Endothelial cell of umbilical vein (primary cell): ENCODE data around the gene NGLY1. TPM values are rescaled to one million over a fixed set of nuclear protein-coding genes. Genes with fewer than 3 reads are reported as not detected.

Experiments used
- BruUV-seq: library from RNA; stranded (reverse); fragments of 400-500 nt; replicated peaks from 2 replicates; lab custom pipeline; 2021; lab: Mats Ljungman, UMichigan
- CTCF ChIA-PET: fragments of 300-600, 350-600 bp; sonication (Branson Sonifier 250); formaldehyde crosslinking; loops from one replicate; lab custom pipeline; 2021; ENCODE audit warnings: antibody characterized with exemption, inconsistent platforms; lab: Charles Lee
- POLR2A ChIA-PET: fragments of 300-600, 350-600 bp; sonication (Branson Sonifier 250); formaldehyde crosslinking; loops from one replicate; lab custom pipeline; 2021; ENCODE audit warnings: antibody characterized with exemption, inconsistent platforms; lab: Charles Lee
- DNase-seq: peaks from one replicate; pipeline ENCODE4 v3.0.0-alpha.2; 2011; ENCODE audit warnings: low read depth, low spot score
- FAIRE-seq: peaks from 2 replicates; lab custom pipeline; 2011; peaks lifted over from hg19 to GRCh38; lab: Jason Lieb, UNC
- H2AFZ ChIP-seq: 2 replicates; pipeline ENCODE4 v1.6.0; 2012; ENCODE audit warnings: low read depth, low read length, control low read depth, inconsistent platforms
- H3K27ac ChIP-seq: 2 replicates; pipeline ENCODE4 v1.5.1; 2011; ENCODE audit warnings: low read depth, mild to moderate bottlenecking, control low read depth, low read length, moderate library complexity; ENCODE audit not compliant: insufficient read depth
- H3K27me3 ChIP-seq, 2 experiments: 2 replicates each; pipeline versions ENCODE4 v1.6.0 to v1.6.1; 2011; ENCODE audit warnings: low read length in 2 of 2, mixed read lengths in 1 of 2; ENCODE audit not compliant: control insufficient read depth in 2 of 2, insufficient read depth in 2 of 2
- H3K36me3 ChIP-seq, 2 experiments: 2 replicates in 1 of 2; 3 replicates in 1 of 2; pipeline ENCODE4 v1.5.1; 2011; ENCODE audit warnings: low read length in 2 of 2, mild to moderate bottlenecking in 1 of 2, moderate library complexity in 1 of 2; ENCODE audit not compliant: control insufficient read depth in 2 of 2, insufficient read depth in 2 of 2; ENCODE audit errors: extremely low read depth in 1 of 2
- H3K4me1 ChIP-seq: 3 replicates; pipeline ENCODE4 v1.5.1; 2011; ENCODE audit warnings: mild to moderate bottlenecking, low read length; ENCODE audit not compliant: control insufficient read depth, insufficient read depth; ENCODE audit errors: extremely low read depth
- H3K4me2 ChIP-seq: 2 replicates; pipeline ENCODE4 v1.6.1; 2011; ENCODE audit warnings: low read length, control low read depth, mixed read lengths; ENCODE audit not compliant: insufficient read depth
- H3K4me3 ChIP-seq, 3 experiments: fragments of 200-600 bp in 1 of 3; sonication (generic), shearing (Covaris generic) in 1 of 3; replicated peaks in 1 of 3; 2 replicates each; pipeline ENCODE4 v1.5.1; 2011 to 2016; ENCODE audit warnings: control low read depth in 3 of 3, low read length in 3 of 3, mild to moderate bottlenecking in 2 of 3, inconsistent platforms in 1 of 3, low read depth in 1 of 3, moderate library complexity in 1 of 3; ENCODE audit not compliant: insufficient read depth in 1 of 3
- H3K79me2 ChIP-seq: 2 replicates; pipeline ENCODE4 v1.6.0; 2012; ENCODE audit warnings: low read length, inconsistent platforms; ENCODE audit not compliant: control insufficient read depth, insufficient read depth
- H3K9ac ChIP-seq: replicated peaks from 2 replicates; pipeline ENCODE3; 2011; ENCODE audit warnings: low read length, control low read depth; ENCODE audit not compliant: insufficient read depth; ENCODE audit errors: extremely low read depth
- H3K9me1 ChIP-seq: replicated peaks from 3 replicates; pipeline ENCODE4 v1.6.0; 2011; ENCODE audit warnings: mild to moderate bottlenecking, low read length; ENCODE audit not compliant: control insufficient read depth, insufficient read depth; ENCODE audit errors: extremely low read depth
- H3K9me3 ChIP-seq: replicated peaks from 2 replicates; pipeline ENCODE4 v1.5.1; 2012; ENCODE audit warnings: low read length, inconsistent platforms; ENCODE audit not compliant: control insufficient read depth, insufficient read depth
- H4K20me1 ChIP-seq: replicated peaks from 2 replicates; pipeline ENCODE3; 2011; ENCODE audit warnings: mild to moderate bottlenecking, low read length; ENCODE audit not compliant: control insufficient read depth, insufficient read depth; ENCODE audit errors: extremely low read depth
- EZH2 ChIP-seq: IDR thresholded peaks from 2 replicates; pipeline ENCODE4 v1.6.1; 2012; ENCODE audit warnings: borderline replicate concordance, low read depth, mild to moderate bottlenecking, moderate library complexity, low read length, inconsistent platforms; ENCODE audit not compliant: severe bottlenecking
- FOS ChIP-seq: IDR thresholded peaks from 2 replicates; pipeline ENCODE4 v1.6.1; 2011; ENCODE audit warnings: mild to moderate bottlenecking, low read length, moderate library complexity, borderline replicate concordance; ENCODE audit not compliant: insufficient read depth
- GATA2 ChIP-seq: IDR thresholded peaks from 2 replicates; pipeline ENCODE4 v1.7.0; 2011; ENCODE audit warnings: low read depth, mild to moderate bottlenecking, moderate library complexity, mixed read lengths, low read length; ENCODE audit not compliant: insufficient read length, insufficient read depth
- JUN ChIP-seq: IDR thresholded peaks from 2 replicates; pipeline ENCODE4 v1.6.1; 2011; ENCODE audit warnings: borderline replicate concordance, low read depth; ENCODE audit not compliant: insufficient read length, insufficient read depth
- MYC ChIP-seq: IDR thresholded peaks from one replicate; pipeline ENCODE4 v1.6.1; 2011; ENCODE audit warnings: mild to moderate bottlenecking, low read depth, low read length
- POLR2A ChIP-seq: IDR thresholded peaks from 2 replicates; pipeline ENCODE4 v1.6.1; 2012; ENCODE audit warnings: low read depth, mild to moderate bottlenecking, control low read depth, low read length
- POLR2AphosphoS5 ChIP-seq: IDR thresholded peaks from 2 replicates; pipeline ENCODE4 v1.6.1; 2012; ENCODE audit warnings: low read depth, mild to moderate bottlenecking, control low read depth, low read length, moderate library complexity; ENCODE audit not compliant: insufficient read depth
- dilution Hi-C: fragments of 300-500 bp; cut with MboI; formaldehyde crosslinking; loops from one replicate; pipeline ENCODE4 v1.15.0; 2019; ENCODE audit warnings: low sequenced_read_pairs; ENCODE audit not compliant: extremely low pct_ligation_motif_present
- intact Hi-C: fragments of 100-400 bp; cut with micrococcal nuclease; formaldehyde crosslinking; loops from one replicate; pipeline ENCODE4 v1.10.0; 2022
- polyA plus RNA-seq, 4 experiments: library from polyadenylated mRNA; depleted of rRNA in 3 of 4; stranded (reverse) in 3 of 4; unstranded in 1 of 4; fragments of >200 nt; gene quantifications; 2 replicates each; pipeline versions ENCODE4 v1.2.1 to v1.2.3, GENCODE V29; 2011 to 2012; ENCODE audit warnings: missing spikeins in 1 of 4
- total RNA-seq: library from RNA; stranded (reverse); gene quantifications from 2 replicates; pipeline ENCODE4 v1.2.3, GENCODE V29; 2021
- TF ChIP-seq, protein P1 (sequence below): IDR thresholded peaks from 2 replicates; pipeline ENCODE4 v1.6.1; 2011; ENCODE audit not compliant: insufficient read depth, insufficient read length
- TF ChIP-seq, protein P2 (sequence below), 2 donors: IDR thresholded peaks; 1 replicate in 1 of 2; 2 replicates in 1 of 2; pipeline ENCODE4 v1.5.1; 2011; ENCODE audit warnings: low read length in 2 of 2, mild to moderate bottlenecking in 2 of 2, moderate library complexity in 2 of 2, control low read depth in 1 of 2, inconsistent platforms in 1 of 2, low read depth in 1 of 2; ENCODE audit not compliant: insufficient read depth in 1 of 2; ENCODE audit errors: extremely low read depth in 1 of 2

NGLY1 gene
- total and polyA plus RNA-seq, 2 donors (not counting 3 experiments of a cell fraction or from before 2014, with no cell fraction given): 5.3 to 29.6 TPM

DNA sequence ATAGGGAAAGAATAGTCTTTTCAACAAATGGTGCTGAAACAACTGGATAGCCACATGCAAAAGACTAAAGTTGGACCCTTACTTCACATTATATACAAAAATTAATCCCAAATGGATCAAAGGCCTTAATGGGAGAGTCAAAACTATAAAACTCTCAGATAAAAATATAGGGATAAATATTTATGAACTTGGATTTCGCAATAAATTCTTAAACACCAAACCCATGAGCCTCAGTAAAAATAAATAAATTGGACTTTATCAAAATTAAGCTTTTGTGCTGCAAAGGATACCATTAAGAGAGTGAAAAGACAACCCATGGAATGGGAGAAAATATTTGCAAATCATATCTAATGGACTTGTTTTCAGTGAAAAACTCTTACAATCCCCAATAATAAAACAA lies 99.8 kb downstream of the NGLY1 start:
- Histone ChIP-seq H3K9ac (no peak overlapping the region), H3K9me3 (no peaks in the 10 kb centered on the region), H3K4me2 (no peak overlapping the region), H3K9me1 (no peaks in the 10 kb centered on the region), H3K4me1 (peaks cover 6% of the 10 kb centered on the region), H3K27ac (no peak overlapping the region), H3K4me3 (no peak overlapping the region), H3K79me2 (no peaks in the 10 kb centered on the region), H2AFZ (no peak overlapping the region), H3K27me3 (no peaks in the 10 kb centered on the region), H3K36me3 (no peaks in the 10 kb centered on the region), H4K20me1 (no peaks in the 10 kb centered on the region)
- intact Hi-C loops: no loop called here
- DNase-seq (no peak), FAIRE-seq (no peak)
- TF ChIP-seq, protein P1, sequence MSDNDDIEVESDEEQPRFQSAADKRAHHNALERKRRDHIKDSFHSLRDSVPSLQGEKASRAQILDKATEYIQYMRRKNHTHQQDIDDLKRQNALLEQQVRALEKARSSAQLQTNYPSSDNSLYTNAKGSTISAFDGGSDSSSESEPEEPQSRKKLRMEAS: no peak
- TF ChIP-seq GATA2 (no peak), MYC (no peak), POLR2AphosphoS5 (no peak), JUN (no peak), EZH2 (no peak), POLR2A (no peak), FOS (no peak)
- TF ChIP-seq, protein P2, sequence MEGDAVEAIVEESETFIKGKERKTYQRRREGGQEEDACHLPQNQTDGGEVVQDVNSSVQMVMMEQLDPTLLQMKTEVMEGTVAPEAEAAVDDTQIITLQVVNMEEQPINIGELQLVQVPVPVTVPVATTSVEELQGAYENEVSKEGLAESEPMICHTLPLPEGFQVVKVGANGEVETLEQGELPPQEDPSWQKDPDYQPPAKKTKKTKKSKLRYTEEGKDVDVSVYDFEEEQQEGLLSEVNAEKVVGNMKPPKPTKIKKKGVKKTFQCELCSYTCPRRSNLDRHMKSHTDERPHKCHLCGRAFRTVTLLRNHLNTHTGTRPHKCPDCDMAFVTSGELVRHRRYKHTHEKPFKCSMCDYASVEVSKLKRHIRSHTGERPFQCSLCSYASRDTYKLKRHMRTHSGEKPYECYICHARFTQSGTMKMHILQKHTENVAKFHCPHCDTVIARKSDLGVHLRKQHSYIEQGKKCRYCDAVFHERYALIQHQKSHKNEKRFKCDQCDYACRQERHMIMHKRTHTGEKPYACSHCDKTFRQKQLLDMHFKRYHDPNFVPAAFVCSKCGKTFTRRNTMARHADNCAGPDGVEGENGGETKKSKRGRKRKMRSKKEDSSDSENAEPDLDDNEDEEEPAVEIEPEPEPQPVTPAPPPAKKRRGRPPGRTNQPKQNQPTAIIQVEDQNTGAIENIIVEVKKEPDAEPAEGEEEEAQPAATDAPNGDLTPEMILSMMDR (IDR thresholded peaks at IDR 0.05; ENCODE audit: extremely low read depth in 1 of 2, insufficient read depth in 1 of 2, low read depth in 1 of 2, low read length in 2 of 2): no peak
- CTCF ChIA-PET: no interaction called here
- POLR2A ChIA-PET: no interaction called here
- dilution Hi-C loops: no loop called here
- BruUV-seq: no TSS peak
